HEK293T (cell line): ENCODE measurements around the gene OR2T35.

Source experiments
- BHLHE40 ChIP-seq: fragments of 450-650 bp; IDR thresholded peaks from 2 replicates; pipeline ENCODE4 v1.6.1; 2016; ENCODE audit warnings: mild to moderate bottlenecking, moderate library complexity, borderline replicate concordance
- CTBP1 ChIP-seq: fragments of 450-650 bp; IDR thresholded peaks from 2 replicates; pipeline ENCODE4 v1.6.1; 2016; ENCODE audit warnings: borderline replicate concordance
- ELF4 ChIP-seq: fragments of 450-650 bp; IDR thresholded peaks from 2 replicates; pipeline ENCODE4 v1.6.1; 2017; ENCODE audit warnings: antibody characterized with exemption
- FOXA1 ChIP-seq: fragments of 450-650 bp; IDR thresholded peaks from 2 replicates; pipeline ENCODE4 v1.6.1; 2016; ENCODE audit warnings: mild to moderate bottlenecking
- FOXM1 ChIP-seq: fragments of 450-650 bp; IDR thresholded peaks from 2 replicates; pipeline ENCODE4 v1.6.1; 2017; ENCODE audit warnings: mild to moderate bottlenecking, borderline replicate concordance
- LEF1 ChIP-seq: fragments of 450-650 bp; IDR thresholded peaks from 2 replicates; pipeline ENCODE4 v1.6.1; 2017; ENCODE audit warnings: mild to moderate bottlenecking, borderline replicate concordance
- NFRKB ChIP-seq: fragments of 450-650 bp; IDR thresholded peaks from 2 replicates; pipeline ENCODE4 v1.6.1; 2016; ENCODE audit warnings: mild to moderate bottlenecking, moderate library complexity
- SP1 ChIP-seq: fragments of 450-650 bp; IDR thresholded peaks from 2 replicates; pipeline ENCODE4 v1.6.1; 2017
- TF ChIP-seq, protein P1 (sequence below): fragments of 450-650 bp; IDR thresholded peaks from 2 replicates; pipeline ENCODE4 v1.6.1; 2016

DNA sequence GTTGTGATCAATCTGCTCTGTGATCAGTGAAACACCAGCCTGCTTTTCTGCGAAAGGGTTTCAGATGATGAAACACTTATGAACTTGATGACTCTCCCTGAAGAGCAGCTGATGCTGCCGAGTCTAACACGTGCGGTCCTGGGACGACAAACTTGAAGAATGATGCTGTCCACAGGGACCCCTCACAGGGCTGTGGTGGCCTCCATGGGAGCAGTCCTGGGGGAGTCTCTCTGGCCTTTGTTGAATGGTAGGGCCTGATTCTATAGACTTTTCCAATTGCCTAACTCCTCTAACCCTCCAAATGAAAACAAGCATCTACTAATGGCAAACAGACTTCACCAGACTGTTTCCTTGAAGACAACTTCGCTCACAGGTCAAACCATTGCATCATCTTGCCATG lies 47.5 kb downstream of the OR2T35 start, which contains the start of gene OR2T10:
- TF ChIP-seq SP1 (no peak), FOXM1 (no peak), LEF1 (no peak), CTBP1 (no peak), ELF4 (no peak), FOXA1 (no peak), BHLHE40 (no peak), NFRKB (no peak)
- TF ChIP-seq, protein P1, sequence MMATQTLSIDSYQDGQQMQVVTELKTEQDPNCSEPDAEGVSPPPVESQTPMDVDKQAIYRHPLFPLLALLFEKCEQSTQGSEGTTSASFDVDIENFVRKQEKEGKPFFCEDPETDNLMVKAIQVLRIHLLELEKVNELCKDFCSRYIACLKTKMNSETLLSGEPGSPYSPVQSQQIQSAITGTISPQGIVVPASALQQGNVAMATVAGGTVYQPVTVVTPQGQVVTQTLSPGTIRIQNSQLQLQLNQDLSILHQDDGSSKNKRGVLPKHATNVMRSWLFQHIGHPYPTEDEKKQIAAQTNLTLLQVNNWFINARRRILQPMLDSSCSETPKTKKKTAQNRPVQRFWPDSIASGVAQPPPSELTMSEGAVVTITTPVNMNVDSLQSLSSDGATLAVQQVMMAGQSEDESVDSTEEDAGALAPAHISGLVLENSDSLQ, result no peak
